ENCODE results near the gene KIF22. TPM values are rescaled to one million over a fixed set of nuclear protein-coding genes. Genes with fewer than 3 reads are reported as not detected.
A peak's percentile ranks its signal among the peaks of the same experiment; 100 is the strongest.

KIF22 gene
- total and polyA plus RNA-seq, 11 donors = 12.2 to 91.2 (median 32.2) TPM

- WGBS, 4 donors = 0 to 1% (median 0%) methylated on average over 32 to 100 of the region's 103 CpGs
- Histone ChIP-seq H3K27me3 (no peaks in the 10 kb centered on the region), H3K36me3 (peaks cover 0 to 34% (median 18%) of the 10 kb centered on the region in 9 donors), H3K4me3 (peak overlapping the region; percentile 65 to 98 (median 83)), H3K27ac (peak overlapping the region; percentile 95 to 100 (median 99)), H3K9me3 (no peaks in the 10 kb centered on the region), H3K4me1 (peaks cover 3 to 46% (median 42%) of the 10 kb centered on the region in 12 donors)
- peak; percentile 84 to 89 (median 88) for ATAC-seq
- intact Hi-C loops (cut with DNase I) = loop anchor here in 4 of 10 donors (2.0 to 10.0 kb wide), 5 partner anchors 15 to 262 kb away; partner anchors contain the start of genes KIF22 (in 4 of the 4), HIRIP3 (in 2 of the 4), INO80E (in 2 of the 4) and ALDOA (in 1 of the 4)
- DNase-seq = peak; percentile 98 to 99 (median 98)
- TF ChIP-seq POLR2A (IDR thresholded peaks at IDR 0.05) = peak in 1 of 2 donors; percentile 81
- TF ChIP-seq, protein P1, sequence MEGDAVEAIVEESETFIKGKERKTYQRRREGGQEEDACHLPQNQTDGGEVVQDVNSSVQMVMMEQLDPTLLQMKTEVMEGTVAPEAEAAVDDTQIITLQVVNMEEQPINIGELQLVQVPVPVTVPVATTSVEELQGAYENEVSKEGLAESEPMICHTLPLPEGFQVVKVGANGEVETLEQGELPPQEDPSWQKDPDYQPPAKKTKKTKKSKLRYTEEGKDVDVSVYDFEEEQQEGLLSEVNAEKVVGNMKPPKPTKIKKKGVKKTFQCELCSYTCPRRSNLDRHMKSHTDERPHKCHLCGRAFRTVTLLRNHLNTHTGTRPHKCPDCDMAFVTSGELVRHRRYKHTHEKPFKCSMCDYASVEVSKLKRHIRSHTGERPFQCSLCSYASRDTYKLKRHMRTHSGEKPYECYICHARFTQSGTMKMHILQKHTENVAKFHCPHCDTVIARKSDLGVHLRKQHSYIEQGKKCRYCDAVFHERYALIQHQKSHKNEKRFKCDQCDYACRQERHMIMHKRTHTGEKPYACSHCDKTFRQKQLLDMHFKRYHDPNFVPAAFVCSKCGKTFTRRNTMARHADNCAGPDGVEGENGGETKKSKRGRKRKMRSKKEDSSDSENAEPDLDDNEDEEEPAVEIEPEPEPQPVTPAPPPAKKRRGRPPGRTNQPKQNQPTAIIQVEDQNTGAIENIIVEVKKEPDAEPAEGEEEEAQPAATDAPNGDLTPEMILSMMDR (IDR thresholded peaks at IDR 0.05) = peak in 2 of 12 donors; percentile 16 to 24
These were observed 14.9 kb downstream of the KIF22 start for GRCh38 chr16:29805232-29806098.

GRCh38 chr16:29806099-29806579, 15.6 kb downstream of the KIF22 start, which contains the start of gene MAZ:
MAZ (plus strand) TSS chr16:29806529; CDS start chr16:29806702, 173 bp downstream.
- 0 to 3% (median 1%) methylated on average over 1 to 45 of the region's 67 CpGs for WGBS, 4 donors
- Histone ChIP-seq H3K27ac (peak within 1 kb of the TSS; percentile 95 to 100 (median 99)), H3K4me1 (peaks cover 3 to 52% (median 47%) of the 10 kb centered on the region in 12 donors), H3K9me3 (no peaks in the 10 kb centered on the region), H3K36me3 (peaks cover 0 to 27% (median 18%) of the 10 kb centered on the region in 9 donors), H3K4me3 (peak within 1 kb of the TSS; percentile 65 to 98 (median 83)), H3K27me3 (no peaks in the 10 kb centered on the region)
- DNase-seq (no peak), ATAC-seq (peak in 1 of 4 donors; percentile 4)
- TF ChIP-seq POLR2A (IDR thresholded peaks at IDR 0.05) = no peak
- TF ChIP-seq, protein P1 (IDR thresholded peaks at IDR 0.05) = no peak
- intact Hi-C loops (cut with DNase I) = loop anchor here in 2 of 10 donors (5.0 to 10.0 kb wide), 4 partner anchors 171 to 261 kb away; partner anchors contain the start of genes HIRIP3 (in 2 of the 2), INO80E (in 2 of the 2) and ALDOA (in 1 of the 2)

GRCh38 chr16:29806641-29807425, 16.3 kb downstream of the KIF22 start:
- ATAC-seq (no peak), DNase-seq (peak; percentile 65 to 69 (median 66))
- peak overlapping the region; percentile 12 to 84 (median 63) for H3K4me3 ChIP-seq
- intact Hi-C loops (cut with DNase I) = loop anchor here in 2 of 10 donors (5.0 to 10.0 kb wide), 4 partner anchors 170 to 260 kb away; partner anchors contain the start of genes HIRIP3 (in 2 of the 2), INO80E (in 2 of the 2) and ALDOA (in 1 of the 2)
- peaks cover 3 to 57% (median 50%) of the 10 kb centered on the region in 12 donors for H3K4me1 ChIP-seq
- no peaks in the 10 kb centered on the region for H3K9me3 ChIP-seq
- H3K36me3 ChIP-seq = peaks cover 0 to 25% (median 18%) of the 10 kb centered on the region in 9 donors
- H3K27ac ChIP-seq = peak overlapping the region; percentile 57 to 99 (median 91)
- no peaks in the 10 kb centered on the region for H3K27me3 ChIP-seq
- WGBS, 4 donors = 0 to 4% (median 1%) methylated on average over 8 to 99 of the region's 99 CpGs
- TF ChIP-seq, protein P1 (IDR thresholded peaks at IDR 0.05) = no peak
- no peak for TF ChIP-seq POLR2A (IDR thresholded peaks at IDR 0.05)

All from heart left ventricle (tissue), 16 donors.